Activated T-helper 1 cell treated with anti-CD3 and anti-CD28 coated beads, Interleukin-12 subunit alpha, Interleukin-12 subunit beta, Interleukin-2, Interleukin-4 antibody, amounts not matched to agents 30 ng/mL and 10 ng/mL and 1 ng/mL, durations not matched to agents 14 hours and 24 hours and 36 hours (primary cell): ENCODE data around the gene TRIM62. TPM values are rescaled to one million over a fixed set of nuclear protein-coding genes. Genes with fewer than 3 reads are reported as not detected.

ENCODE experiments used
- DNase-seq: peaks from one replicate; pipeline ENCODE4 v3.0.0; 2021; ENCODE audit warnings: low spot score
- H3K27ac Mint-ChIP-seq: one replicate; pipeline ENCODE4 v1.8.0; 2021; ENCODE audit warnings: mild to moderate bottlenecking, mixed read lengths
- H3K27me3 Mint-ChIP-seq: one replicate; pipeline ENCODE4 v1.8.0; 2022; ENCODE audit warnings: mild to moderate bottlenecking, moderate library complexity, mixed read lengths; ENCODE audit not compliant: insufficient read depth
- H3K36me3 Mint-ChIP-seq: one replicate; pipeline ENCODE4 v1.8.0; 2021; ENCODE audit warnings: low read depth, mixed read lengths
- H3K4me1 Mint-ChIP-seq: one replicate; pipeline ENCODE4 v1.8.0; 2021; ENCODE audit warnings: low read depth, mixed read lengths
- H3K4me3 Mint-ChIP-seq: one replicate; pipeline ENCODE4 v1.8.0; 2021; ENCODE audit warnings: mild to moderate bottlenecking, moderate library complexity, mixed read lengths
- H3K9me3 Mint-ChIP-seq: one replicate; pipeline ENCODE4 v1.8.0; 2021; ENCODE audit warnings: mixed read lengths
- intact Hi-C: fragments of 100-400 bp; cut with micrococcal nuclease; formaldehyde crosslinking; loops from one replicate; pipeline ENCODE4 v1.15.1; 2024
- total RNA-seq: library from RNA; stranded (reverse); gene quantifications from 2 replicates; pipeline ENCODE4 v1.2.3, GENCODE V29; 2022

Gene TRIM62
- total RNA-seq, 1 donor from 2014 or later: 4.5 TPM

- Mint-ChIP-seq H3K9me3 (no peaks in the 10 kb centered on the region), H3K27ac (no peak overlapping the region), H3K4me3 (no peak overlapping the region), H3K4me1 (no peaks in the 10 kb centered on the region), H3K36me3 (peaks cover 1% of the 10 kb centered on the region), H3K27me3 (no peaks in the 10 kb centered on the region)
- intact Hi-C loops: no loop called here
- no peak for DNase-seq
These were observed 18.0 kb downstream of the TRIM62 start for GRCh38 chr1:33163621-33164519.

GRCh38 chr1:33162141-33162540, 19.7 kb downstream of the TRIM62 start:
- no peak overlapping the region for H3K27ac Mint-ChIP-seq
- H3K4me1 Mint-ChIP-seq: no peaks in the 10 kb centered on the region
- H3K36me3 Mint-ChIP-seq: peaks cover 4% of the 10 kb centered on the region
- DNase-seq: no peak
- H3K27me3 Mint-ChIP-seq: no peaks in the 10 kb centered on the region
- no peak overlapping the region for H3K4me3 Mint-ChIP-seq
- H3K9me3 Mint-ChIP-seq: no peaks in the 10 kb centered on the region
- intact Hi-C loops: no loop called here

DNA sequence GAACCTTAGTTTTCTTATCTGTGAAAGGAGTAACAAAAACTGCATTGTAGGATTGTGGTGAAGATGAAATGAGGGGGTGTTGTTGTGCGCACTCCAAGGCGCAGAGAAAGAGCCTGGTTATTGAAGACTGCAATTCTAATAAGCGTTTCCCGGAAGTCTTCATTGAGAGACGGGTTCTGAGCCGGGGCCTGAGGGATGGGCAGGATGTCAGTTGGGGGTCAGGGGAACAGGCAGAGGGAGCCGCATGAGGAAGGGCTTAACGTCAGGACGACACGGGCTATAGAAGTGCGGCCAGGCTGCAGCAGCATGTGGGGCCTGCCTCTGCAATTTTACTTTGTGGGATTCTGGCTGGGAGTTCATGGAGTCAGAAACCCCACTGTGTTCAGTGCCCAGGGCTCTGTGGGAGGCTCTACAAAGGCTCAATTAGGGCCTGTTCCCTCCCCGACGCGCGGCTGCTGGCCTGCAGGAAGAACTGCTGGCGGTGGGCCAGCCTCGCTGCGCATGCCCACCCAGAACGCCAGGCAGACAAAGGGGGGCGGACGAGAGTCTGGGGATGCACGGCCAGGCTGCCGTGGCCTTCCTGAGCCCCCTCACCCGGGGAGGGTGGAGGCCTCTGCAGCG, 20.7 kb downstream of the TRIM62 start:
- Mint-ChIP-seq H3K27me3 (no peaks in the 10 kb centered on the region), H3K4me3 (no peak overlapping the region), H3K9me3 (no peaks in the 10 kb centered on the region), H3K36me3 (peaks cover 6% of the 10 kb centered on the region), H3K27ac (no peak overlapping the region), H3K4me1 (no peaks in the 10 kb centered on the region)
- DNase-seq: no peak
- intact Hi-C loops: no loop called here

DNA sequence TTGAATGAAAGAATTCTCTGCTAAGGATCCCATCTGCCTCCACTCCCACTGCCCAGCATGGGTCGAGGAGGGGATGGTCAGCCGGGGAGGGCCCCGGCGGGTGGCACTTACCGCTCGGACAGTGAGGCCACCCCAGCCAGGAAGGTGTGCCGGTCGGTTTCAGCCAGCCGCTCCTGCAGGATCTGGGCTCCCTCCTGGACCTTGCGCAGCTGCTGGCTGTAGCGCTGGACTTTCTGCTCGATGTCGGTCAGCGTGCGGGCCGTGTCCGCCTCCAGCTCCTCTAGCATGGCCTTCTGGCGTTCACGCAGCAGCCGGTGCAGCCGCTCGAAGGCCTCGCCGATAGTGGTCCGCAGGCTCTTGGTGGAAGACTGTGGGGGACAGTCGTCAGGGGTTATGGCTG, 22.3 kb downstream of the TRIM62 start:
- no peak overlapping the region for H3K4me3 Mint-ChIP-seq
- no peak overlapping the region for H3K27ac Mint-ChIP-seq
- H3K4me1 Mint-ChIP-seq: no peaks in the 10 kb centered on the region
- H3K36me3 Mint-ChIP-seq: peaks cover 6% of the 10 kb centered on the region
- H3K27me3 Mint-ChIP-seq: no peaks in the 10 kb centered on the region
- intact Hi-C loops: no loop called here
- no peak for DNase-seq
- no peaks in the 10 kb centered on the region for H3K9me3 Mint-ChIP-seq

GRCh38 chr1:33158366-33158765, 23.5 kb downstream of the TRIM62 start:
- H3K4me3 Mint-ChIP-seq: no peak overlapping the region
- H3K27me3 Mint-ChIP-seq: no peaks in the 10 kb centered on the region
- H3K9me3 Mint-ChIP-seq: no peaks in the 10 kb centered on the region
- no peak for DNase-seq
- no peaks in the 10 kb centered on the region for H3K4me1 Mint-ChIP-seq
- H3K36me3 Mint-ChIP-seq: peaks cover 9% of the 10 kb centered on the region
- intact Hi-C loops: no loop called here
- no peak overlapping the region for H3K27ac Mint-ChIP-seq

DNA sequence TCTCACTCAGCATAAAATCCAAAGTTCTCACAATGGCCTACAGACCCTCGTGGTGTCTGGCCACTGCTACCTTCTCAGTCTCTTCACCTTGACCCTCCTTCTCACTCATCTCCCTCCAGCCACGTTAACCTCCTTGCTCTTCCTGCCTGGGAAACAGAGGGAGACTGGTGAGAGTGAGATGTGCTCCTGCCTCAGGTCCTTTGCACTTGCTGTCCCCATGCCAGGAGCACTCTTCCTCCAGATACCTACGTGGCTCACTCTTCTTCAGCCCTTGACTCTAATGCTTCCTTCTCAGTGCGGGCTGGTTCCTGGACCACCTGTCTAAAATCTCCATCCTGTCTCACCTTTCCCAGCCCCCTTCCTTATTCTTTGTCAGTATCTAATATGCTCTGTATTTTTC, 24.7 kb downstream of the TRIM62 start:
- H3K9me3 Mint-ChIP-seq: no peaks in the 10 kb centered on the region
- H3K27me3 Mint-ChIP-seq: no peaks in the 10 kb centered on the region
- peaks cover 9% of the 10 kb centered on the region for H3K36me3 Mint-ChIP-seq
- no peak for DNase-seq
- no peak overlapping the region for H3K27ac Mint-ChIP-seq
- H3K4me3 Mint-ChIP-seq: no peak overlapping the region
- no peaks in the 10 kb centered on the region for H3K4me1 Mint-ChIP-seq
- intact Hi-C loops: no loop called here

DNA sequence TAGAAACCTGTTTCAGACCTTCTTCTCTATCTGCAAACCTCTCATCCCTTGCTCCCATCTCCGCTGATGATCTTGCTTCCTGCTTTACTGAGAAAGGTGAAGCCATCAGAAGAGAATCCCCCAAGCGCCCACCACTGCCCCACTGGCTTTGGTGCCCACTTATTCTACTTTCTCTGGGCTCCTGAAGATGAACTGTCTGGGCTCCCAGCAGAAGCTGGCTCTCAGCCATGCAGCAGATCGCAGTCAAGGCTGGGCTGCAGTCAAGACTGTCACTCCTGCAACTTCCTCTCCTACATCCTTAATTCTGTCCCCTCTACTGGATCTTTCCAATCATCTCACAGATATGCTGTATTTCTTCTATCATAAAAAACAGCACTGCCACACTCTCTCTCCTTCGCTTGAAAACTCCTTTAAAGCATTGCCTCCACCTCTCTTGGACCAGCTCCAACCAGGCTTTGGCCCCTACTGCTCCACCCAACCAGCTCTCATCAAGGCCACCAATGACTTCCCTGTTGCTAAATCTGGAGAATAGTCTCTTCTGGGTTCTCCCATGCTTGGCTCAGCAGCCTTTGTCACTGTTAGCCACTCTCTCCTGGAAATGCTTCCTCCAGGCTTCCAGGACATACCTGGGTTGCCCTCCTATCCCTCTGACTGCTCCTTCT, 25.8 kb downstream of the TRIM62 start:
- no peak overlapping the region for H3K27ac Mint-ChIP-seq

DNA sequence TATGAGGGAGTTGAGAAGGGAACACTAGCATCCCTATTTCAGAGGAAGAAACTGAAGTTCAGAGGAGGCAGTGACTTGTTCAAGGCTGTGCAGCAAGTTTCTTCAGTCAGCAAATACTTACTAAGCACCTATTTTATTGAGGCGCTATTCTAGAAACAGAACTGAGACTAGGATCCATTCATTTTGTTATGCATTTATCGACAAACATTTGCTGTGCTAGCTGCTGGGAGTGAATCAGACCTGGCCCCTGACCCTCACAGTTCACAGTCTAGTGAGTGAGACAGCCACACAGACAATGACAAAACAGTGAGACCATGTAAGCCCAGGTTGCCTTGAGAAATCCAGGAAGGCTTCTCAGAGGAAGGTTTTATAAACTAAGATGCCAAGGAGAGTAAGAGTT, 28.2 kb downstream of the TRIM62 start:
- intact Hi-C loops: no loop called here
- H3K27me3 Mint-ChIP-seq: no peaks in the 10 kb centered on the region
- H3K9me3 Mint-ChIP-seq: no peaks in the 10 kb centered on the region
- H3K36me3 Mint-ChIP-seq: peaks cover 9% of the 10 kb centered on the region
- H3K4me1 Mint-ChIP-seq: no peaks in the 10 kb centered on the region
- DNase-seq: no peak
- H3K27ac Mint-ChIP-seq: no peak overlapping the region
- H3K4me3 Mint-ChIP-seq: no peak overlapping the region

More for the DNA sequence above, 25.8 kb downstream of the TRIM62 start:
- H3K4me3 Mint-ChIP-seq: no peak overlapping the region
- no peaks in the 10 kb centered on the region for H3K27me3 Mint-ChIP-seq
- no peaks in the 10 kb centered on the region for H3K4me1 Mint-ChIP-seq
- no peaks in the 10 kb centered on the region for H3K9me3 Mint-ChIP-seq
- intact Hi-C loops: no loop called here
- DNase-seq: no peak
- H3K36me3 Mint-ChIP-seq: peaks cover 9% of the 10 kb centered on the region

DNA sequence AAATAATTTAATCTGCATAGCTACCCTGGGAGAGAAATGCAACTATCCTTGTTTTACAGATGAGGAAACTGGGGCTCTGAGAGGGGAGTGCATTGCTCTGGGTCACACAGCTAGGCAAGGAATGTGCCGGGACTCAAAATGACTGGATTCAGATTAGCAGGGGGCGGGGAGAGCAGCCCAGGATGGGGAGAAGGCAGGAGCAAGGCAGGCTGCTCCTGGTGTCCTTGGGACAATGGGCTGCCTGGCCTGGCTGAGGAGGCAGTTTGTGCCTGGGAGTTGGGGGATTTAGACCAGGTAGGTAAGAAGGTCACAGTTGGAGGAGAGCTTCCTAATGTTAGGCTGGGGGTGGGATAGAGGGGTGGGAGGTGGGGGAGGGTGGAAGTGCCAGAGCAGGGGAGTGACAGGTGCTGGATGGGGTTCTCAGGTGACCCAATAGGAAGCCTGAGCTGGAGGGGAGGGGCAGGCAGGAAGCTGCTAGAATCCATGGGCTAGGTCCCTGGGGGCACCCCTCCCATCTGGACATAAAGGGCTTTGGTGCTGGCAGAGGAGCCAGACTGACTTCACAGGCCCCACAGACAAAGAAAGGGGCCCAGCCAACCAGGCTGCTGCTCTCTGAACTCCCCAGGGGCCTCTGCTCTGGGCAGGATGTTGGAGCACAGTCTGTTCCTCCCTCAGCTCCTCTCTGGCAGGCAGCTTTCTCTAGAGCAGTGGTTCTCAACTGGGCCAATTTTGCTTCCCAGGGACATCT, 29.0 kb downstream of the TRIM62 start:
- no peaks in the 10 kb centered on the region for H3K27me3 Mint-ChIP-seq
- no peak overlapping the region for H3K4me3 Mint-ChIP-seq
- H3K4me1 Mint-ChIP-seq: no peaks in the 10 kb centered on the region
- H3K27ac Mint-ChIP-seq: no peak overlapping the region
- intact Hi-C loops: no loop called here
- DNase-seq: no peak
- H3K36me3 Mint-ChIP-seq: peaks cover 9% of the 10 kb centered on the region
- no peaks in the 10 kb centered on the region for H3K9me3 Mint-ChIP-seq

DNA sequence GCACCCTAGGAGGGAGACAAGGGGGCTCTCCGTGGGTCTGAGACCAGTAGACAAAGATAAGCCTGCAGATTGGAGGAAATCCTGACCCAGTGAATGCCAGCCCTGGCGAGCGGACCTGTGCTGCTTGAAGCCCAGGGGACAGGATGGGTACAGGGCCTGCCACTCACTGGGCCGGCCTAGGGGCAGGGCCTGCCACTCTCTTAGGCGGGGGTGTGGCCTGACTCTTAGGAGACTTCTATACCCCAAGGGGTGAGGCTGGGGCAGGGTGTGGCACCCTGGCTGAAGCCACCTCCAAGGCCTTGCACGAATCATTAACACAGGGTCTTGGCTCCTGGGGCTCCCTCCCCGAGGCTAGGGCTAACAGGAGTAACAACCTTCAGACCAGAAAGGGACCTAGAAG, 30.7 kb downstream of the TRIM62 start:
- no peaks in the 10 kb centered on the region for H3K9me3 Mint-ChIP-seq
- H3K27me3 Mint-ChIP-seq: no peaks in the 10 kb centered on the region
- no peak overlapping the region for H3K4me3 Mint-ChIP-seq
- H3K4me1 Mint-ChIP-seq: no peaks in the 10 kb centered on the region
- H3K27ac Mint-ChIP-seq: peak overlapping the region; percentile 46
- no peak for DNase-seq
- peaks cover 7% of the 10 kb centered on the region for H3K36me3 Mint-ChIP-seq
- intact Hi-C loops: no loop called here

DNA sequence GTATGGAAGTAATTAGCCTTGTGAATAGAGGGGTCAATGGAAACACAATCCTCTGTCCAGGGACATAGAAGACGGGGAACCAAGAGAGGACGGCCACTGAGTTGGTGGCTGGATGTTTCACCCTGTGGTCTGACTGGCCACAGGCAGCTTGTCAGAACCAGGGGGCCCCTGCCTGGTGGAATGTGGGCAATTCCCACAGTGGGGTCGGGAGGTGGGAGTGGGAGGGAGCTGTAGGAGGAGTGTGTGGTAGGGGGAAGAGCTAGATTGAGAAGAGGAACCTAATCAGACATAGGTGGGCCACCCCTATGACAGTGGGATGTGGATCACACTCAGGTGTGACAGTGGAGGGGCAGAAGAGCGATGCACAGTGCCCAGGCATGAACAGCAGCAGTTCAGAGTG, 31.3 kb downstream of the TRIM62 start:
- Mint-ChIP-seq H3K4me3 (no peak overlapping the region), H3K4me1 (no peaks in the 10 kb centered on the region)

DNA sequence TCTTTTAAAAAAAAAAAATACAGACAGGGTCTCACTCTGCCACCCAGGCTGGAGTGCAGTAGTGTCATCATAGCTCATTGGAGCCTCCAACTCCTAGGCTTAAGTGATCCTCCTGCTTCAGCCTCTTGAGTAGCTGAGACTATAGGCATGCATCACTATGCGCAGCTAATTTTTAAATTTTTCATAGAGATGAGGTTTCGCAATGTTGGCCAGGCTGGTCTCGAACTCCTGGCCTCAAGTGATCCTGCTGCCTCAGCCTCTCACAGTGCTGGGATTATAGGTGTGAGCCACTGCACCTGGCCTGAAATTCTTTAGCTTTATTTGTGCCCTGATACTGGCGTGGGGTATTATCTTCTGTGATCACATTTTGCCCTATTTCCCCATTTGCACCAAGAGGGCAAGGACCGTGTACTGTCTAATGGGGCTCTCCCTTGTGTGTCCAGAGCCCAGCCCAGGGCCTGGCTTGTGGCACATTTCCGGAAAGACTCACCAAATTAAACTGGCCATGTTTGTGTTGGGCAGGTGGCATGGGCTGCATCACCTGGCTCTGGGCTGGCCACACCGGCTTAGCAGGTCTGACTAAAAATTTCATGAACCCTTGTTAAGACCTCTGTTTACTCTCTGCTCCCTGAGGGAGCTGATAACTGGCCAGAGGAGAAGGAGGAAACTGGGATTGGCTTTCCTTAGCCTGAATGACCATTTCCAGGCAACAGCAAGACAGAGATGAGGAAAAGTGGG, 32.2 kb downstream of the TRIM62 start:
- Mint-ChIP-seq H3K4me3 (no peak overlapping the region), H3K9me3 (no peaks in the 10 kb centered on the region), H3K4me1 (no peaks in the 10 kb centered on the region), H3K27me3 (no peaks in the 10 kb centered on the region), H3K36me3 (peaks cover 7% of the 10 kb centered on the region), H3K27ac (no peak overlapping the region)
- intact Hi-C loops: no loop called here
- DNase-seq: no peak

More for the DNA sequence above, 31.3 kb downstream of the TRIM62 start:
- no peak for DNase-seq
- Mint-ChIP-seq H3K27ac (peak overlapping the region; percentile 46), H3K27me3 (no peaks in the 10 kb centered on the region), H3K36me3 (peaks cover 7% of the 10 kb centered on the region), H3K9me3 (no peaks in the 10 kb centered on the region)
- intact Hi-C loops: no loop called here
